ENCODE measurements around the gene SAMD4A.

SAMD4A gene

GRCh38 chr14:54549862-54550261 lies 17.1 kb upstream of the SAMD4A start:
- H4K20me1 ChIP-seq (ENCODE audit: low read depth, low read length), result no peaks in the 10 kb centered on the region
- no peaks in the 10 kb centered on the region for H3K79me2 ChIP-seq (ENCODE audit: insufficient read depth, low read length)
- no peak overlapping the region for H3K9ac ChIP-seq (ENCODE audit: low read length)
- no peaks in the 10 kb centered on the region for H3K9me3 ChIP-seq (ENCODE audit: insufficient read depth, low read length)
- H3K4me2 ChIP-seq (ENCODE audit: low read depth, low read length, poor library complexity, severe bottlenecking), result no peak overlapping the region
- no peaks in the 10 kb centered on the region for H3K27me3 ChIP-seq (ENCODE audit: low read length)
- no peaks in the 10 kb centered on the region for H3K9me2 ChIP-seq (replicated peaks; ENCODE audit: insufficient read depth, low read length)
- H3K27ac ChIP-seq (ENCODE audit: low read depth, low read length), result no peak overlapping the region
- H3F3A ChIP-seq (ENCODE audit: insufficient read depth), result no peaks in the 10 kb centered on the region
- H3K4me3 ChIP-seq (ENCODE audit: insufficient read depth, low read length, poor library complexity, severe bottlenecking), result no peak overlapping the region
- H2AFZ ChIP-seq (ENCODE audit: low read depth, low read length, severe bottlenecking), result no peak overlapping the region
- TF ChIP-seq EZH2phosphoT487 (conservative IDR thresholded peaks at IDR 0.05; ENCODE audit: low read length) (no peak), CTCF (IDR thresholded peaks at IDR 0.05; ENCODE audit: insufficient read depth, low read length, poor library complexity, severe bottlenecking) (no peak)
- no peaks in the 10 kb centered on the region for H3K36me3 ChIP-seq (ENCODE audit: low read length)

GRCh38 chr14:54550514-54550913 lies 16.4 kb upstream of the SAMD4A start:
- Histone ChIP-seq H3K4me3 (ENCODE audit: insufficient read depth, low read length, poor library complexity, severe bottlenecking) (no peak overlapping the region), H4K20me1 (ENCODE audit: low read depth, low read length) (no peaks in the 10 kb centered on the region), H3K9me3 (ENCODE audit: insufficient read depth, low read length) (no peaks in the 10 kb centered on the region), H3K27me3 (ENCODE audit: low read length) (no peaks in the 10 kb centered on the region), H3K9ac (ENCODE audit: low read length) (no peak overlapping the region), H3F3A (ENCODE audit: insufficient read depth) (no peaks in the 10 kb centered on the region), H3K79me2 (ENCODE audit: insufficient read depth, low read length) (no peaks in the 10 kb centered on the region), H3K4me2 (ENCODE audit: low read depth, low read length, poor library complexity, severe bottlenecking) (no peak overlapping the region), H3K27ac (ENCODE audit: low read depth, low read length) (no peak overlapping the region), H2AFZ (ENCODE audit: low read depth, low read length, severe bottlenecking) (no peak overlapping the region), H3K9me2 (replicated peaks; ENCODE audit: insufficient read depth, low read length) (no peaks in the 10 kb centered on the region), H3K36me3 (ENCODE audit: low read length) (no peaks in the 10 kb centered on the region)
- TF ChIP-seq EZH2phosphoT487 (conservative IDR thresholded peaks at IDR 0.05; ENCODE audit: low read length), result no peak
- TF ChIP-seq CTCF (IDR thresholded peaks at IDR 0.05; ENCODE audit: insufficient read depth, low read length, poor library complexity, severe bottlenecking), result no peak

- Histone ChIP-seq H3K9me3 (ENCODE audit: insufficient read depth, low read length) (no peaks in the 10 kb centered on the region), H3K4me2 (ENCODE audit: low read depth, low read length, poor library complexity, severe bottlenecking) (no peak overlapping the region), H3K9ac (ENCODE audit: low read length) (no peak overlapping the region), H3K9me2 (replicated peaks; ENCODE audit: insufficient read depth, low read length) (no peaks in the 10 kb centered on the region), H3K79me2 (ENCODE audit: insufficient read depth, low read length) (no peaks in the 10 kb centered on the region), H4K20me1 (ENCODE audit: low read depth, low read length) (no peaks in the 10 kb centered on the region), H3K27ac (ENCODE audit: low read depth, low read length) (no peak overlapping the region), H3K36me3 (ENCODE audit: low read length) (no peaks in the 10 kb centered on the region), H3K4me3 (ENCODE audit: insufficient read depth, low read length, poor library complexity, severe bottlenecking) (no peak overlapping the region), H3K27me3 (ENCODE audit: low read length) (no peaks in the 10 kb centered on the region), H3F3A (ENCODE audit: insufficient read depth) (no peaks in the 10 kb centered on the region), H2AFZ (ENCODE audit: low read depth, low read length, severe bottlenecking) (no peak overlapping the region)
- TF ChIP-seq EZH2phosphoT487 (conservative IDR thresholded peaks at IDR 0.05; ENCODE audit: low read length) (no peak), CTCF (IDR thresholded peaks at IDR 0.05; ENCODE audit: insufficient read depth, low read length, poor library complexity, severe bottlenecking) (no peak)
Measured at GRCh38 chr14:54554401-54554800, 12.5 kb upstream of the SAMD4A start.

All from SU-DHL-6 (cell line).